Daoy (cell line): Measurements from ENCODE around the gene RIPOR2. TPM values are rescaled to one million over a fixed set of nuclear protein-coding genes. Genes with fewer than 3 reads are reported as not detected.

ENCODE experiments used
- DNase-seq: peaks from one replicate; pipeline ENCODE4 v3.0.0-alpha.2; 2015; ENCODE audit warnings: low read depth
- total RNA-seq: library from RNA; depleted of rRNA; stranded (reverse); fragments of >200 nt; shearing (Covaris generic); gene quantifications from 2 replicates; pipeline ENCODE4 v1.2.3, GENCODE V29; 2014

The RIPOR2 gene
- total RNA-seq, 1 experiment from 2014 or later, result 0.06 TPM

- DNase-seq, result no peak
Observed at GRCh38 chr6:24906314-24906713, 29.4 kb downstream of the RIPOR2 start.

DNA sequence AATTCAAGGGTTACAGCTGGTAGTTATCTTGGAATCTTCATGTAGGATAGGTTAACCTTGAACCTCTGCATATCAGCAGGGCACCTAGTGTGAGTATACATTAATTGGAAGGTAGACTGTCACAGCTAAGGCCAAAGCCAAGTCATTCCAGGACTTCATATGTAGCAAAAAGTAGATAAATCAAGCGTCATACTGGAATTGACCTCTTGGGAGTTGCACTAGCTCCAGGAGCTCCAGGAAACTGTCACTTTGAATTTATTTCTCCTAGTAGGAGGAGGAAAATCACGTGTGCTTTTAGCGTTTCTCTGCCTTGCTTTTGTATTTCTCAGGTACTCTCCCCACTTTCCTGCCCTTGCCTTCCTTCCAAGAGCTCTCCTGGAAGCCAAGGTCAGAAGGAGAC, 30.3 kb downstream of the RIPOR2 start:
- DNase-seq, result no peak

DNA sequence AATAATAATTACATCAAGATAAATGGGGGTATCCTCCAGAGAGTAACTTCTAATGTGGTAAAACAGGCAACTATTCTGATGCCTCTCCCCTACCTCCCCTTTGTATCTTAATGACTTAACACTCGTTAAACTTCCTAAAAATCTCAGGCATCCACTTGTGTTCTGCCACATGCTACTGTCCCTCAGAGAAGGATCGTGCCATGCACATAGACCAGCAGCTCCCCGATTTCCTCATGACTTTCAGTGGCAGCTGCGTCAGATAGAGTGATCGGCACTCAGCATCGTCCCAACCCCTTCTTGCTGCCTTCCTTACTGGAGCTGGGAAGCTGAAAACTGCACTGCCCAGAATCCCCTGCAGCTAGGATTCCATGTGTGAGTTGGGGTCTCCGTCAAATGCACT, 32.1 kb downstream of the RIPOR2 start:
- DNase-seq, result no peak

DNA sequence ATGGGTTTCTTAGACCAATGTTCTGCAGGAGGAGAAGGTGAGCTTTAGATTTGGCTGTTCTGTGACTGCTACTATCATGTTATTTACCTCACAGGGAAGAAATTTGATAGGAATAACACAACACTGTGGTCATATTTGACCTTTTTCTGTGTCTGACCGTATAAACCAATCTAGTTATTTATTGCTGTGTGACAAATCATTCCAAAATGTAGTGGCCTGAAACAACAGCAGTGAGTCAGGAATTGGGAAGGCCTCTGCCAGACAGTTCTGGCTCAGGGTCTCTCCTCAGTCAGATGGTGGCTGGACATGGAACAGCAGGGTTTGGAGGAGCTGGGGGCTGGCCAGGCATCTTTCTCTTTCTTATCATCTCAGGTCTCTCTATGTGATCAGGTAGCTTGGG, 33.0 kb downstream of the RIPOR2 start:
- peak; percentile 67 for DNase-seq

- no peak for DNase-seq
Observed at GRCh38 chr6:24901698-24902328, 33.9 kb downstream of the RIPOR2 start.

DNA sequence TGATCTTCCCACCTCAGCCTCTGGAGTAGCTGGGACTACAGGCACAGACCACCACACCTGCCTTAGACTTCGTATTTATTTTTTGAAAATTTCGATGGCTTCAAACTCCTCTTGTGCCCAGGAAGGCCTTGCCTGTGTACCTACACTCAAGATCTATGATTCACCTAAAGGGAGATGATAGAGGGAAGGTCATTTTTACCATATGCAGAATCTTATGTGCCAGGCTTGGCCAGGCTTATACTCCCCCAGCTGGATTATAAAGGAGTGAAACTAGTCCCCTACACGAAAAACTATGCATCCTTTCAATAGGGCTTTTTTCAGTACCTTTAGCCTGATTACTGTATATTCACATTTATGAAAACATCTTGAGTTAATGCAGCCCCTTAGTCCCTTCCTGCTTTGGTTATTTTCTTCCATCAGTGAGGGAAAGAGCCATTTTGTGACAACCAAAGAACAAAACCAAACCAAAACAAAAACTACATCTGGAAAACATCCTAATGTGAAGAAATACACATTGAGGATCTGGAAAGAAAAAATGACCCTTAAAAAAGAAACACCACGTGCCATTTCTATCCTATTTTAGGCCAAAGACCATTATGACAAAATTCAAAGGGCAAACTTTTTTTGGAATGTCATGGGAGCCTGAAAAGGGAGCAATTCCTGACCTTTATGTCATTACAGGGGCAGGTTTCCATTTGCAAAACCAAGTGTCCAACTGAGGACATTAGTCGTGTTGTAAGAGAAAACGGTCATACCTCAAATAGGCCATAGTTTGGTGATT, 34.7 kb downstream of the RIPOR2 start:
- DNase-seq, result no peak

- no peak for DNase-seq
Observed at GRCh38 chr6:24899997-24900325, 35.8 kb downstream of the RIPOR2 start.

DNA sequence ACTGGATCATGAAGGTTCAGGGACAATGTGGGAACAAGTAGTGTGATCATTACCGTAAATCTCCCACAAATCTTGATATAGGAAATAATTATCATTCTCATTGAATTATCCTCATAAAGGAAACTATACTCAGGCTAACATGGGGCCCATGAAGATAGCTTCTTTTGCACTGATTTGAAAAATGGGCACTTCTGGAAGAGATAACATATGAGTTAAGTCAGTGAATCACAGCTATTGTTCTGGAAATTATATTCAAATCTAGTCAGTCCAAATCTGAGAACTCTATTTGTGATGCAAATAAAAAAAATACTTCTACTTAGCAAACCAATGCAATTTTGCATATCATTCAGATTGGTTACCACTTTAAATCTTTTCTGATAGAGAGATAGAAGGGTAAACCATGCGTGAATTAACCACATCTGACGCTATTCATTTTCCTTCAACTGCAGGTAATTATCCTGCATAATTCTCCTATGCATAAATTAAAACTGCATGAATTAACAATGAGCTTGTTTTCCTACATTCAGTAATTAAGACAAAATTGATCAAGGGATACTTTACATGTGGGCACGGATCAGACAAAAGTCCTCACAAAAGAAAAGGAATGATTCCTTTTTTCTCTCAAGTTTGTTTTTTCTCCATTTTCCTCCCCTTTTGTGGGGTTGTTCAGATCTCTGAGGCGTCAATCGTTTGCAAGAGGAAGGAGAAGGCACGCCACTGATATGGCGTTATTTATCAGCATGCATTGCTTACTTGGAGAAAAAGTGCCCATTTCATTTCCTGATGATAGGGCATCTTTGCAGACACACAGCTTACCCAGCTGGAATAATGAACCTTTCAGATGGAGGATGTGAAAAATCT, 36.4 kb downstream of the RIPOR2 start:
- no peak for DNase-seq

DNA sequence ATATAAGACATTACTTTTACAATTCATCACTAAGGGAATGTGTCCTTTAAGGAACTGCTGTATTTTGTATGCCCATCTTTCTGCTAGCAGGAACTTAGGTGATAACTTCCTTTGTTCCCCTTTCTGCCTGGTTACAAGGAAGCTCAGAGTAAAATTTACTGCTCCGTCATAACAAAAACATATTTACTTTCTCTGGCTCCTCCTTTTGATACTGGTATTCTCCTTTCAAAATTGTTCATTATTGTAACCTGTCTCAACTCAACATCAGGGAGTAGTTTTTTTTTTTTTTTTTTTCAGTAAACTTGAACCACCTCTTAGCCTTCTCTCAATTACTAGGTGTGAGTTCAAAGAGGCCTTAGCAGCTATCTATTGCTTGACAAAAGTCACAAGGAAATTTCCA, 37.1 kb downstream of the RIPOR2 start:
- DNase-seq, result no peak

- no peak for DNase-seq
Observed at GRCh38 chr6:24897186-24897585, 38.6 kb downstream of the RIPOR2 start.

DNA sequence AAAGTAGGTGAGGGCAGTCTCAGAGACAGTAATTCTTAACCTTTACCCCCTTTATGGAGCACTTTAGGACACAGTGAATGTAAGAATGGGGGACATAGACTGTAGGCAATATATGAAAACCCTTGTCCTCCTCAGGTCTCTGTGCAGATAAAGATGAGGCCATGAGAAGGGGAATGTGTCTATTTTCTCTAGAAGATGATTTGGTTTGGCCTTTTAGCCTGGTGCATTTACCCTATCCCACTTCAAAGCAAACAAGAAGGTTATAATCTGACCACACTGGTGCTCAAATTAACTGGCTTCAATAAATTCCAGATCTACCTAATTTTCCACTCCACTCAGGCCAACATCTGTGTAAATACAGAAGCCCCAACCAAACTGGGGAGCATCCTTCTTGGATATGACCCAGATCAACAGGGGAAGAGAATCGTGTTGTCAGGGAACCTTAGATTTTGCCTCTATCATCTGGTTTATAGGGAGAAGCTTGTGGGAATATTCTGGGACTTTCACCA, 42.4 kb downstream of the RIPOR2 start:
- DNase-seq, result no peak

DNA sequence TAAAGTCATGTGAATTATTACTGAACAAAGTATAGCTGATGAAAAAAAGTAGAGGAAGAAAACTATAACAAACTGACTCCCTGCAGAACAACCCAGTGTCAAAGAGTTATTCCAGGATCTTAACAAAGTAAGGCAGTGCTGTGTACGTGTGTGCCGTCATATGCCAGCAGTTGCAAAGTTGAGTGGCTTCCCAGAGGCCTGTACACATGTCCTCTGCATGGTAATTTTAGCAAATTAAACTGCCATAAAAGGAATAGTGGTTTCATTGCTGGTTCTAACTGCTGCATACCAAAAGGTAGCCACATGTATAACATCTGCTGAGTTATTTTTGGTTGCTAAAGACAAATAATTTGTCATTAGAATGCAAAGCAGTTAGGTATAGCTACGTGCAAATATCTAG, 44.8 kb downstream of the RIPOR2 start:
- no peak for DNase-seq

DNA sequence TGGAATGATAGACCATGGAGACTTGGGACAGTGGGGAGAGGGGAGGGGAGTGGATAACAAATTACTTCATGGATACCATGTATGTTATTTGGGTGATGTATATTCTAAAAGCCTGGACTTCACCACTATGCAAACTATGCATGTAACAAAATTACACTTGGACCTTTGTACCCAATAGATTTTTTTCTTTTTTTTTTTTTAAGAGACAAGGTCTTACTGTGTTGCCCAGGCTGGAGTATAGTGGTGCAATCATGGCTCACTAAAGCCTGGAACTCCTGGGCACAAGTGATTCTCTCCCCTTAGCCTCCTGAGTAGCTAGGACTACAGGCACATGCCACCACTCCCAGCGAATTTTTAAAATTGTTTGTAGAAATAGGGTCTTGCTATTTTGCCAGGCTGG, 45.3 kb downstream of the RIPOR2 start:
- no peak for DNase-seq

DNA sequence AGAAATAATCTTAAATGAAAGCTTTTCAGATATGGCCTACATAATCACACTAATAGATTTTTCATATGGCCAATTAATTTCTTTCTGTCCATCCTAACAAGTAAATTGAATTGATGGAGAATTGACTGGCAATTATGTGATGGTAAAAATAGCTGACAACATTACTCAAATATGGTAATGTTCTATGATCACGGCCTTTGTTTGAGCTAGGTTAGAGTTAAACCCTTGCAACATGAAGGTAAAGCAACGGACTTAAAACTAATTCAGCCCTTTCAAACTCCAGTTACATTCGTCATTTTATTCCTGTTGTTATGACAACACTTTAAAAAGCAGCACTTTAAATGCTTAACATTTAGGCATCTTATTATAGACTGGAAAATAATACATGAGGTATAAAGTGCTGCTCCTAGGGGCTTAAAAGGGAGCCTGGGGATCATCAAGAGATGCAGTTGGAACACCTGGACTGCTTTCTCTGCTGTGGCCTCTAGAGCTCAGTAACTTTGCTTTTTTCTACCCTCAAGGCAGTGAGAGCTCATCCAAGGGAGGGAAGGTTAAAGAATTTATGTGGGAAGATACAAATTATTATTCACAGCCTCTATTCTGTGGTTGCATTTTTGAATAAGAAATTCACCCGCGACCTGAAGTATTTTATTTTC, 46.9 kb downstream of the RIPOR2 start:
- no peak for DNase-seq

- DNase-seq, result no peak
Observed at GRCh38 chr6:24887545-24888140, 48.1 kb downstream of the RIPOR2 start.

GRCh38 chr6:24883618-24884017, 52.1 kb downstream of the RIPOR2 start:
- DNase-seq, result peak; percentile 46

- DNase-seq, result no peak
Observed at GRCh38 chr6:24882835-24883555, 52.8 kb downstream of the RIPOR2 start.

DNA sequence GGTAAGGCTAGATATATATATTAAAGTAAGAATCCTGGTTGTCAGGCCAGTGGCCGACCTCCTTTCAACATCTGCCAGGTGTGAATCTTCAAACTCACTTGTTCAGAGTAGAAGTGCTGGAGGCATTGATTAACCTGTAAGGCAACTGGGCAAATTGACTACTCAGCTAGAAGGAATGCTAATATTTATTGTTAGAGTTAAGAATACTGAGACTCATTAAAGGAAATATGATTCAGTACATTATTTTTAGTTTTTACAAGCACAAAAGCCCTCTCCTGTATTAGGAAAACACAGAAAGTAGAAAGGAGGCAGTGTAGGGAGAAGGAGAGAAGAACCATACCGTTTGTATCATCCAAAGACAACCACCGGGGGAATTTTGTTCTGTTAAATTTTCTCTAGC, 53.5 kb downstream of the RIPOR2 start:
- no peak for DNase-seq

- no peak for DNase-seq
Observed at GRCh38 chr6:24881376-24881775, 54.4 kb downstream of the RIPOR2 start.

DNA sequence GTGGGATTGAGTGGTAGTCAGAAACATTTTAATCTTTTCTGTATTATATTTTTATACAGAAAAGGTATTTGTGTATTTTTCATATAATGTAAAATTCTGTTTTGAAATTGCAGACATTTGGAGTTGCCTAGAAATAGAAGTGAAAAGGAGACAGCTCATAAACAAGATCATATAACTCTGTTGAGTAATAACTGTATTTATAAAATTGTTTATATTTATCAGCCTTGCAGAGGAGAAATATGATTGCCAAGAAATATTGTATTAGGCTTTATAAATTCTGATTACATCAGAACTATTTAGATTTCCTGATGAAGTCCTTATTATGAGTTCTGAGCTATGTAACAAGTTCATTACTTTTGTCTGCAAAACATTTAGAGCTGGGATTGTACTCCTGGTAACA, 55.3 kb downstream of the RIPOR2 start:
- DNase-seq, result no peak

DNA sequence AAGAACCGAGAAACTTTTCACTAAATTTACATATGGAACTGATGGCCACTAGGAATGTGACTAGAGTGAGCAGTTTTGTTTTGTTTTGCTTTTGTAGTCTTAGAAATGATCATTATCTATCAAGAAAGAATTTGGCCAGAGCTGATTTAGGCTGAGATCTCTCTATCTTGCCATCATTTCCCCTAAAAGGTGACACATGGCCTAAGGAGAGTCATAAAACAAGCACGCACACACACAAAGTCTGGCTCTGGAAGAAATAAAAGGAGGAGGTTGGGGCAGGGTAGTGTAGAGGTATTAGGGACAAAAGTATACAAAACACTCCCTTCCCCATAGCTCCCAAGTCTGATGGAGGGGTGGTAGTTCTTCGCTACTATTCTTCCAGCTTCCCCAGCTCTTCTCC, 56.4 kb downstream of the RIPOR2 start:
- no peak for DNase-seq
